Prostate gland (tissue), 2 donors: ENCODE measurements around the gene ADAT2.

Experiments used
- CTCF ChIP-seq, 4 experiments: fragments of 200-600 bp in 2 of 4; fragments of 450-650 bp in 2 of 4; sonication (generic) in 2 of 4; IDR thresholded peaks; 1 replicate in 3 of 4; 2 replicates in 1 of 4; pipeline ENCODE4 v1.5.1; 2016 to 2019; ENCODE audit warnings: antibody characterized with exemption in 4 of 4, mild to moderate bottlenecking in 2 of 4, moderate library complexity in 2 of 4
- POLR2A ChIP-seq: fragments of 450-650 bp; IDR thresholded peaks from one replicate; pipeline ENCODE4 v1.6.1; 2016; ENCODE audit warnings: antibody characterized with exemption, mild to moderate bottlenecking

DNA sequence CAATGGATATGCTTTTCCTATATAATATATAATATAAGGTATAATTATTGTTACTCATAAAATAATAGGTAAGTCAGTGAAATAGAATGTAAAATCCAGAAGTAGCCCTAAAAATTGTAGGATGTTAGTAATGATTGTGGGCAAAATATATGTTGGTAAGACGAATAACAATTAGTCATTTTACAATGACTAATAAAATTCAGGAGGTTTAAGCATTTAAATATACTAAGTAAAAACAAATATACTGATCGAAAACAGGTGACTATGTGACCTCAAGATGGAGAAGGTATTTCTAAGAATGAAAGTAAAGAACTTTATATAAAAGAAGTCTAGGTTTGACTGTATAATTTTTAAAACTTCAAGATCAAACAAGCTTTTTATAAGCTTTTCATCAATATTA lies 32.1 kb upstream of the ADAT2 start:
- TF ChIP-seq CTCF (IDR thresholded peaks at IDR 0.05) (no peak), POLR2A (no peak)
